Keratinocyte (primary cell): ENCODE results near the gene RSPH1. TPM values are rescaled to one million over a fixed set of nuclear protein-coding genes. Genes with fewer than 3 reads are reported as not detected.

Experiments
- DNase-seq: peaks from one replicate; pipeline ENCODE4 v3.0.0-alpha.2; 2011; ENCODE audit warnings: low read depth, missing footprints, low spot score
- FAIRE-seq: peaks from 2 replicates; lab custom pipeline; 2011; peaks lifted over from hg19 to GRCh38; lab: Jason Lieb, UNC
- H2AFZ ChIP-seq: 2 replicates; pipeline ENCODE4 v1.6.0; 2012; ENCODE audit warnings: low read length, control low read depth, inconsistent platforms; ENCODE audit not compliant: control insufficient read depth
- H3K27ac ChIP-seq: 2 replicates; pipeline ENCODE4 v1.5.1; 2011; ENCODE audit warnings: low read length; ENCODE audit not compliant: control insufficient read depth, insufficient read depth
- H3K27me3 ChIP-seq: 3 replicates; pipeline ENCODE4 v1.6.0; 2011; ENCODE audit warnings: low read length; ENCODE audit not compliant: control insufficient read depth, insufficient read depth; ENCODE audit errors: extremely low read depth
- H3K36me3 ChIP-seq, 2 experiments: 2 replicates in 1 of 2; 3 replicates in 1 of 2; pipeline ENCODE4 v1.5.1; 2011; ENCODE audit warnings: low read length in 2 of 2, mild to moderate bottlenecking in 1 of 2; ENCODE audit not compliant: control insufficient read depth in 2 of 2, insufficient read depth in 2 of 2; ENCODE audit errors: extremely low read depth in 1 of 2
- H3K4me1 ChIP-seq: 3 replicates; pipeline ENCODE4 v1.5.1; 2011; ENCODE audit warnings: low read length; ENCODE audit not compliant: control insufficient read depth, insufficient read depth; ENCODE audit errors: extremely low read depth
- H3K4me2 ChIP-seq: 3 replicates; pipeline ENCODE4 v1.6.0; 2011; ENCODE audit warnings: low read depth, low read length; ENCODE audit not compliant: control insufficient read depth, insufficient read depth; ENCODE audit errors: extremely low read depth
- H3K4me3 ChIP-seq, 3 experiments: fragments of 200-600 bp in 1 of 3; sonication (generic) in 1 of 3; 2 replicates in 2 of 3; 3 replicates in 1 of 3; pipeline ENCODE4 v1.5.1; 2011 to 2016; ENCODE audit warnings: low read length in 3 of 3, mild to moderate bottlenecking in 3 of 3, control low read depth in 2 of 3, inconsistent platforms in 1 of 3, low read depth in 1 of 3, mixed read lengths in 1 of 3, mixed run types in 1 of 3, moderate library complexity in 1 of 3; ENCODE audit not compliant: control insufficient read depth in 2 of 3, insufficient read depth in 2 of 3; ENCODE audit errors: extremely low read depth in 1 of 3
- H3K79me2 ChIP-seq: 2 replicates; pipeline ENCODE4 v1.6.0; 2012; ENCODE audit warnings: low read length; ENCODE audit not compliant: control insufficient read depth, insufficient read depth
- H3K9ac ChIP-seq: 3 replicates; pipeline ENCODE4 v1.6.0; 2011; ENCODE audit warnings: low read length; ENCODE audit not compliant: control insufficient read depth, insufficient read depth; ENCODE audit errors: extremely low read depth
- H3K9me1 ChIP-seq: 3 replicates; pipeline ENCODE4 v1.6.0; 2011; ENCODE audit warnings: low read length; ENCODE audit not compliant: control insufficient read depth, insufficient read depth; ENCODE audit errors: extremely low read depth
- H3K9me3 ChIP-seq: 2 replicates; pipeline ENCODE4 v1.5.1; 2012; ENCODE audit warnings: low read depth, low read length; ENCODE audit not compliant: control insufficient read depth
- H4K20me1 ChIP-seq: 3 replicates; pipeline ENCODE4 v1.6.0; 2011; ENCODE audit warnings: low read length; ENCODE audit not compliant: control insufficient read depth, insufficient read depth; ENCODE audit errors: extremely low read depth
- CTCF ChIP-seq, 3 experiments: IDR thresholded peaks in 1 of 3; conservative IDR thresholded peaks in 1 of 3; optimal IDR thresholded peaks in 1 of 3; 2 replicates in 2 of 3; 3 replicates in 1 of 3; pipeline versions ENCODE3 to v1.5.1; 2011; ENCODE audit warnings: low read length in 3 of 3, mild to moderate bottlenecking in 3 of 3, moderate library complexity in 2 of 3, control low read depth in 1 of 3, inconsistent platforms in 1 of 3; ENCODE audit not compliant: insufficient read depth in 2 of 3; ENCODE audit errors: extremely low read depth in 1 of 3
- EZH2 ChIP-seq: IDR thresholded peaks from one replicate; pipeline ENCODE4 v1.6.1; 2012; ENCODE audit warnings: inconsistent platforms, mild to moderate bottlenecking, low read length, moderate library complexity
- dilution Hi-C: fragments of 300-500 bp; cut with MboI; formaldehyde crosslinking; loops from one replicate; pipeline ENCODE4 v1.7.0; 2020; ENCODE audit warnings: low sequenced_read_pairs; ENCODE audit not compliant: extremely low pct_ligation_motif_present
- polyA plus RNA-seq, 5 experiments: library from polyadenylated mRNA; depleted of rRNA in 3 of 5; stranded (reverse) in 3 of 5; stranded (forward) in 1 of 5; unstranded in 1 of 5; fragments of >200 nt; gene quantifications; 1 replicate in 1 of 5; 2 replicates in 3 of 5; 3 replicates in 1 of 5; pipeline versions ENCODE4 v1.2.1 to v1.2.3, GENCODE V29; 2011 to 2012; ENCODE audit warnings: missing spikeins in 2 of 5, low read depth in 1 of 5, low replicate concordance in 1 of 5

Gene RSPH1
- polyA plus RNA-seq, 1 donor (not counting 4 experiments of a cell fraction or from before 2014, with no cell fraction given): 0.50 TPM

DNA sequence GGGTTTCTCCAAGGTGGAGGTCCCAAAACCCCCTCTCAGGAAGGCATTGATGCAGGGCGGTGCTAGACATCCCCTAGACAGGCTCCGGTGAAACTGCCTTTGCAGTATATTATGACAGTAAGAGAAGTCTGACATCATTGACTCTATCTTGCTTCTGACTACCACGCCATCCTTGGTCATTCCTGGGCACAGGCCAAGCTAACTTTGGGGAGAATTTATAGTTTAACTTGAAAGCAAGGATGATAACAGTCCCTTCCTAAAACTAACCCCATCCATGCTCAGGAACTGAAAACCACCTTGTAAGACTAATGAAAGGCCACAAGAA is 30.3 kb downstream of the RSPH1 start:
- H4K20me1 ChIP-seq: no peaks in the 10 kb centered on the region
- H3K36me3 ChIP-seq: no peaks in the 10 kb centered on the region
- no peak overlapping the region for H3K4me3 ChIP-seq
- H2AFZ ChIP-seq: no peak overlapping the region
- no peak overlapping the region for H3K4me2 ChIP-seq
- H3K9ac ChIP-seq: no peak overlapping the region
- dilution Hi-C loops: no loop called here
- no peaks in the 10 kb centered on the region for H3K27me3 ChIP-seq
- DNase-seq (no peak), FAIRE-seq (no peak)
- no peaks in the 10 kb centered on the region for H3K9me3 ChIP-seq
- H3K27ac ChIP-seq: no peak overlapping the region
- TF ChIP-seq EZH2: no peak
- H3K9me1 ChIP-seq: no peaks in the 10 kb centered on the region
- H3K4me1 ChIP-seq: peaks cover 9% of the 10 kb centered on the region
- H3K79me2 ChIP-seq: no peaks in the 10 kb centered on the region

DNA sequence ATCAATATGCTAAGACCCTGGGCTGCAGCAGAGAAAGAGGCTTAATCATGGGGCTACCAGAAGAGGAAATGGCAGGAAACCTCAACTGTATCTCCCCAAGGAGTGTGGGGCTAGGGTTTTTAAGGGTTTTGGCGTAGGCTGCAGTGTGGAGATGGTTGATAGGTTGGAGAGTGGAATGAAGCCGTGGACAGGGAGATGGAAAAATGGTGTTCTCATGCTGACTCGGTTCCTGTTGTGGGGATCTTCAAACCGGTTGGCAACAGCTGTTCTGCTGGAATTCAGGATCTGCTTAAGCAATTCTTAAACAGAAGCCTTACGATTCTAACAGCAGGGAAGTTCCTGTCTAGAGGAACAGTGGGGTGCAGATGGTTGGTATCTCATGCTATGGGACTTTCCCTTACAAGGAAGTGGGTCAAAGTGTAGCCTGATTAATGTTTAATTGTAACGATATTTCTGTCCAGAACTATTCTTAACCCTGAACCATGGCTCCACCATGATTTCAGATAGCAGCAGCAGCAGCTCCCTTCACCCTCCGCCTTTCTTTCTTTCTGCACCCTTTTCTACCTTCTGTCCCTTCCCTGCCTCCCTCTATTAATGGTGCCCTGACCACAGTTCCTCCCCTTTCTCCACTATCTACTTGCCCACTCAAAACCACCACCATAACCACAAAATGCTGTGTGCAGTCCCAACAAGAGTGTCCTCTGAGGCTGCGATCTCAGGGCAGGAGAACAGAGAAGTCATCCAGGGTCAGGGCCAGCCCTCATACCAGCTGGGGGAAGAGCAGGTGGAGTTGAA is 30.8 kb downstream of the RSPH1 start:
- no peak overlapping the region for H3K9ac ChIP-seq
- no peak for DNase-seq
- TF ChIP-seq EZH2 (no peak), CTCF (optimal IDR thresholded peaks at IDR 0.05 in 1 of 3, IDR thresholded peaks at IDR 0.05 in 1 of 3, conservative IDR thresholded peaks at IDR 0.05 in 1 of 3; ENCODE audit: extremely low read depth in 1 of 3, insufficient read depth in 2 of 3, low read length in 3 of 3) (no peak)

More for the DNA sequence above, 30.8 kb downstream of the RSPH1 start:
- H3K4me1 ChIP-seq: peaks cover 9% of the 10 kb centered on the region
- no peaks in the 10 kb centered on the region for H3K79me2 ChIP-seq
- H4K20me1 ChIP-seq: no peaks in the 10 kb centered on the region
- no peak overlapping the region for H3K27ac ChIP-seq
- H3K9me1 ChIP-seq: no peaks in the 10 kb centered on the region
- H3K9me3 ChIP-seq: no peaks in the 10 kb centered on the region
- no peak overlapping the region for H2AFZ ChIP-seq
- H3K36me3 ChIP-seq: no peaks in the 10 kb centered on the region
- H3K27me3 ChIP-seq: no peaks in the 10 kb centered on the region
- dilution Hi-C loops: no loop called here
- no peak for FAIRE-seq
- no peak overlapping the region for H3K4me3 ChIP-seq
- no peak overlapping the region for H3K4me2 ChIP-seq
